MCF 10A (cell line): ENCODE data around the gene SLC6A12. TPM values are rescaled to one million over a fixed set of nuclear protein-coding genes. Genes with fewer than 3 reads are reported as not detected.

Experiments used
- BruUV-seq: library from RNA; stranded (reverse); fragments of 400-500 nt; replicated peaks from 2 replicates; lab custom pipeline; 2021; lab: Mats Ljungman, UMichigan
- CTCF ChIA-PET: fragments of 300-600 bp; sonication (Branson Sonifier 250); formaldehyde crosslinking; extraction: SDS; loops from one replicate; lab custom pipeline; 2021; ENCODE audit warnings: antibody characterized with exemption, inconsistent platforms; lab: Yijun Ruan, JAX
- POLR2A ChIA-PET: fragments of 300-600, 350-650 bp; sonication (Branson Sonifier 250); formaldehyde crosslinking; extraction: SDS; loops from one replicate; lab custom pipeline; 2020; ENCODE audit warnings: antibody characterized with exemption, inconsistent platforms; lab: Yijun Ruan, JAX
- DNase-seq: peaks from one replicate; pipeline ENCODE4 v3.0.0-alpha.2; 2018; ENCODE audit not compliant: unreplicated experiment
- H3K27ac Mint-ChIP-seq: one replicate; pipeline ENCODE4 v1.8.0; 2022; ENCODE audit warnings: mild to moderate bottlenecking, low read depth, mixed read lengths; ENCODE audit not compliant: unreplicated experiment
- H3K27me3 Mint-ChIP-seq: one replicate; pipeline ENCODE4 v1.8.0; 2022; ENCODE audit warnings: mixed read lengths; ENCODE audit not compliant: insufficient read depth, unreplicated experiment
- H3K36me3 Mint-ChIP-seq: one replicate; pipeline ENCODE4 v1.8.0; 2022; ENCODE audit warnings: mild to moderate bottlenecking, moderate library complexity, mixed read lengths; ENCODE audit not compliant: insufficient read depth, unreplicated experiment
- H3K4me1 Mint-ChIP-seq: one replicate; pipeline ENCODE4 v1.8.0; 2022; ENCODE audit warnings: mixed read lengths; ENCODE audit not compliant: insufficient read depth, unreplicated experiment
- H3K4me3 Mint-ChIP-seq: one replicate; pipeline ENCODE4 v1.8.0; 2022; ENCODE audit warnings: mild to moderate bottlenecking, moderate library complexity, mixed read lengths; ENCODE audit not compliant: unreplicated experiment
- H3K9me3 Mint-ChIP-seq: one replicate; pipeline ENCODE4 v1.8.0; 2022; ENCODE audit warnings: mixed read lengths; ENCODE audit not compliant: unreplicated experiment
- intact Hi-C: fragments of 100-400 bp; cut with micrococcal nuclease; formaldehyde crosslinking; loops from 2 replicates; pipeline ENCODE4 v1.14.1; 2022
- total RNA-seq: library from RNA; stranded (reverse); gene quantifications from 2 replicates; pipeline ENCODE4 v1.2.3, GENCODE V29; 2022
- TF ChIP-seq, protein P1 (sequence below): fragments of 200-600 bp; IDR thresholded peaks from one replicate; pipeline ENCODE4 v1.8.0; 2022; ENCODE audit warnings: antibody characterized with exemption, mild to moderate bottlenecking; ENCODE audit not compliant: unreplicated experiment

SLC6A12 gene
- total RNA-seq, 1 experiment from 2014 or later = not detected

DNA sequence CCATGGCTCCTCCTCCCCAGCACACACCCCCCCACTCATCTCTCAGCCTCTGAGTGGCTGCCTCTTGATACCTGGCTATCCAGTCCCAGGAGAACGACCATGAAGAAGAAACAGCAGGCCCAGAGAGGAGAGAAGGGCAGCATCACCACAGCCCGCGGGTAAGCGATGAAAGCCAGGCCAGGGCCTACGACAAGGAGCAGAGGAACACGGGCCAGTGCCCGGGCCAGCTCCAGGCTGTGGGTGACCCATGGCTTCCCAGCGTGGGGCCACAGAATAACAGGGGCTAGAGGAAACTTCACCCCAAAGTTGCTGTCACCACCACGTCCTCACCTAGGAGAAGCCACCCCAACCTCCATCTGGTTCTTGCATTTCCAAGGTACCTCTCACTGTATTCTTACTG lies 10.4 kb upstream of the SLC6A12 start:
- POLR2A ChIA-PET = no interaction called here
- Mint-ChIP-seq H3K27me3 (peaks cover 54% of the 10 kb centered on the region), H3K4me1 (no peaks in the 10 kb centered on the region), H3K27ac (no peak overlapping the region), H3K4me3 (no peak overlapping the region), H3K9me3 (no peaks in the 10 kb centered on the region), H3K36me3 (no peaks in the 10 kb centered on the region)
- TF ChIP-seq, protein P1, sequence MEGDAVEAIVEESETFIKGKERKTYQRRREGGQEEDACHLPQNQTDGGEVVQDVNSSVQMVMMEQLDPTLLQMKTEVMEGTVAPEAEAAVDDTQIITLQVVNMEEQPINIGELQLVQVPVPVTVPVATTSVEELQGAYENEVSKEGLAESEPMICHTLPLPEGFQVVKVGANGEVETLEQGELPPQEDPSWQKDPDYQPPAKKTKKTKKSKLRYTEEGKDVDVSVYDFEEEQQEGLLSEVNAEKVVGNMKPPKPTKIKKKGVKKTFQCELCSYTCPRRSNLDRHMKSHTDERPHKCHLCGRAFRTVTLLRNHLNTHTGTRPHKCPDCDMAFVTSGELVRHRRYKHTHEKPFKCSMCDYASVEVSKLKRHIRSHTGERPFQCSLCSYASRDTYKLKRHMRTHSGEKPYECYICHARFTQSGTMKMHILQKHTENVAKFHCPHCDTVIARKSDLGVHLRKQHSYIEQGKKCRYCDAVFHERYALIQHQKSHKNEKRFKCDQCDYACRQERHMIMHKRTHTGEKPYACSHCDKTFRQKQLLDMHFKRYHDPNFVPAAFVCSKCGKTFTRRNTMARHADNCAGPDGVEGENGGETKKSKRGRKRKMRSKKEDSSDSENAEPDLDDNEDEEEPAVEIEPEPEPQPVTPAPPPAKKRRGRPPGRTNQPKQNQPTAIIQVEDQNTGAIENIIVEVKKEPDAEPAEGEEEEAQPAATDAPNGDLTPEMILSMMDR = no peak
- CTCF ChIA-PET = interaction anchor here (1.8 kb wide), 1 partner anchor 11 kb away, joined by 4 read pairs; no protein-coding TSS in a partner anchor
- no peak for DNase-seq
- intact Hi-C loops = no loop called here
- no TSS peak for BruUV-seq

- intact Hi-C loops = no loop called here
- H3K4me1 Mint-ChIP-seq = no peaks in the 10 kb centered on the region
- CTCF ChIA-PET = interaction anchor here (1.8 kb wide), 1 partner anchor 11 kb away, joined by 4 read pairs; no protein-coding TSS in a partner anchor
- no peak for DNase-seq
- H3K4me3 Mint-ChIP-seq = no peak overlapping the region
- POLR2A ChIA-PET = no interaction called here
- TF ChIP-seq, protein P1 = no peak
- H3K27ac Mint-ChIP-seq = no peak overlapping the region
- no peaks in the 10 kb centered on the region for H3K36me3 Mint-ChIP-seq
- no TSS peak for BruUV-seq
- H3K9me3 Mint-ChIP-seq = no peaks in the 10 kb centered on the region
- H3K27me3 Mint-ChIP-seq = peaks cover 50% of the 10 kb centered on the region
Measured at GRCh38 chr12:223841-224240, 9.9 kb upstream of the SLC6A12 start.

GRCh38 chr12:221736-222135 lies 7.8 kb upstream of the SLC6A12 start:
- Mint-ChIP-seq H3K27me3 (peaks cover 38% of the 10 kb centered on the region), H3K4me1 (no peaks in the 10 kb centered on the region), H3K4me3 (no peak overlapping the region), H3K27ac (no peak overlapping the region), H3K36me3 (no peaks in the 10 kb centered on the region), H3K9me3 (peaks cover 7% of the 10 kb centered on the region)
- no peak for DNase-seq
- TF ChIP-seq, protein P1 = no peak
- ChIA-PET CTCF (interaction anchor here (0.6 to 1.0 kb wide), 2 partner anchors 9 to 12 kb away, joined by 3 to 5 read pairs; no protein-coding TSS in a partner anchor), POLR2A (no interaction called here)
- intact Hi-C loops = no loop called here
- no TSS peak for BruUV-seq

- H3K9me3 Mint-ChIP-seq = peaks cover 7% of the 10 kb centered on the region
- no peak overlapping the region for H3K4me3 Mint-ChIP-seq
- ChIA-PET CTCF (interaction anchor here (0.7 to 1.6 kb wide), 5 partner anchors 9 to 48 kb away, joined by 3 to 6 read pairs (median 3); no protein-coding TSS in a partner anchor), POLR2A (no interaction called here)
- H3K36me3 Mint-ChIP-seq = no peaks in the 10 kb centered on the region
- H3K27ac Mint-ChIP-seq = no peak overlapping the region
- DNase-seq = no peak
- BruUV-seq = no TSS peak
- peaks cover 33% of the 10 kb centered on the region for H3K27me3 Mint-ChIP-seq
- no peaks in the 10 kb centered on the region for H3K4me1 Mint-ChIP-seq
- intact Hi-C loops = no loop called here
- TF ChIP-seq, protein P1 = no peak
Measured at GRCh38 chr12:220946-221550, 7.1 kb upstream of the SLC6A12 start.
